ENCODE data around the gene RNASEH1.
"Not testable (repeated sequence)": the region's sequence is repeated elsewhere in the genome, so short reads cannot be mapped to it uniquely, and the experiment has no call there.

RNASEH1 gene

DNA sequence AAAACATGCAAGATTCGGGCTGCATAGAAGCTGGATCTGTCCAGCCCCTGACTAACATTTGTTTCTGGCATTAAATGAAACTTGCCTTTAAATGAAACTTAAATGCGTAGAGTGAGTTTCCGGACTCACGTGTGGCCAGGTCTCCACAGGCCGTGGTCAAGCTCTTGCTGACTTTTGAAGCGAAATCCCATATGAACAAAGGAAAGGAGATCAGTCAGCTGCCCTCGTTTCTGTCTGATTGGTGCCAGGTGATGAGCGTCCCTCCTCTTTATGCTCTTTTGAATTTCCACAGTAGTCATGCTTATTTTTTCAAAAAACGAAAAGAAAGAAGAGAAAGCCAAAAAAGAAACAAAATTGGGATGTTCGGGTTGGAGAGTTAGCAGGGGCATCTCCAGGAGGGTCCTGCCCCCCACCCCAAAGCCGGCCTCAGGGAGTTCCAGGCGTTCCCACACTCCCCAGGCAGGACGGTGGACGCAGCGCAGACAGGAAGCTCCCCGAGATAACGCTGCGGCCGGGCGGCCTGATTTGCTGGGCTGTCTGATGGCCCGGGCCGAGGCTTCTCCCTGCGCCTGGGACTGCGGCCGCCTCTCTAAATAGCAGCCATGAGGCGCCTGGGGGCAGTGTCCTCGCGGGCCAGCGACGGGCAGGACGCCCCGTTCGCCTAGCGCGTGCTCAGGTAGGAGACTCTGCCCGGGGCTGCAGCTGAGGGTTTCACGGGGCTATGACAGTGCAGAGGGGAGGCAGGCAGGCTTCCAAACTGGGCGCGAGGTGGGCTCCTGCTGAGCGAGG is 36.6 kb upstream of the RNASEH1 start, which contains the start of gene COLEC11:
Gene COLEC11, plus strand, starts transcription at position 620 of the 789 bp plus-strand sequence. CDS start 9,229 bp downstream, outside the sequence.
- peak in 1 of 56 donors; percentile 48 for DNase-seq

DNA sequence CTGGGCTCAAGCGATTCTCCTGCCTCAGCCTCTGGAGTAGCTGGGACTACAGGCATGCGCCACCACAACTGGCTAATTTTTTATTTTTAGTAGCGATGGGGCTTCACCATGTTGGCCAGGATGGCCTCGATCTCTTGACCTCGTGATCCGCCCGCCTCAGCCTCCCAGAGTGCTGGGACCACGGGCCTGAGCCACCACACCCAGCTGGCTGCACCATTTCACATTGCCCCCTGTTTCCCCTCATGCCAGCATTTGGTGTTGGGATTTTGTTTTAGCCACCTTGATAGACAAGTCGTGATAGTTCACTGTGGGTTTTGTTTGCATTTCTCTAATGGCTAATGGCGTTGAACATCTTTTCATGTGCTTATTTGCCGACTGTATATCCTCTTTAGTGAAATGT is 31.0 kb upstream of the RNASEH1 start:
- DNase-seq: no peak

DNA sequence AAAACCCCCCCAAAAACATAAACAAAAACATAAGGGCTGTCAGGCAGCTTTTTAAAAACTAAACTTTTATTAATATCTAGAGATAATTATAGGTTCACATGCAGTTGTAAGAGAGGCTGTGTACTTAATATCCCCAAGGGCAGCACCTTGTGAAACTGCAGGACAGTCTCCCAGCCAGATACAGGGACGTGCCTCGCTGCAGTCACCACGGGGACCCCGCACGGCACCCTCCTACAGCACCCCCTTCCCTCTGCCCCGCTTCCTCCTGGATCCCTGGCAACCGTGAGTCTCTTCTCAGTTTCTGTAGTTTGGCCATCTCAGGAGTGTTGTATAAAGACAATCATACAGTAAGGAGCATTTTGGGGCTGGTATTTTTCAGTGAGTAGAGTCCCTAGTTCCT is 30.0 kb upstream of the RNASEH1 start:
- DNase-seq: no peak

DNA sequence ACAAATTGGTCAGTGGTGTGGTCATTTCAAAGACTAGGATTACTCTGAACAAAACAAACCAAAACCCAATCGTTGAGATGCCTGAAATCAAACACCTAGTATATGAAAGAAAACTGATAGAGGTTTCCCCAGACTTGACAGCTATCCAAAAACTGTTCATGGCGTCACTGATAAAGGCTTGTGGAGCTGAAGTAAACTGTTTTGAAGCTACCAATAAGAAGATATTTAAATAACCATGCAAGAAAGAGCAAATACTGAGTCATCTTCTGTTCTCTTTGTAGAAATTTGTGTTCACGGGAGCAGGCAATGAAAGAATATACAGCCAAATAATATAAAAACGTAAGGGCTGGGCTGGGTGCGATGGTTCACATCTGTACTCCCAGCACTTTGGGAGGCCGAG is 29.3 kb upstream of the RNASEH1 start:
- DNase-seq: no peak

DNA sequence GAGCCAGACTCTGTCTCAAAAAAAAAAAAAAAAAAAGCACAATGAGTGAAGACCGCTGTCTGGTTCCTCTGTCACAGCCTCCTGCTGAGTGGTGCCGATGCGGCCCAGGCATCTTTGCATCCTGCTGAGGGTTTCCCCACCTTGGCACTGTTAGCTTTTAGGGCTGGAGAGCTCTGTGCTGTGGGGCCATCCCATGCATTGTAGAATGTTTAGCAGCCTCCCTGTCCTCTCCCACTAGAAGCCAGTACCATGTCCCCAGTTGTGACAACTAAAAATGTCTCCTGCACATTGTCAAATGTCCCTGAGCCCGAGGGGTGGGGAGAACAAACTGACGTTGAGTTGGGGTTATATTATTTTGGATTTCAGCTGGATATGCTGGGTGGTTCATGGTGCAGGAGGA is 28.9 kb upstream of the RNASEH1 start:
- DNase-seq: no peak

DNA sequence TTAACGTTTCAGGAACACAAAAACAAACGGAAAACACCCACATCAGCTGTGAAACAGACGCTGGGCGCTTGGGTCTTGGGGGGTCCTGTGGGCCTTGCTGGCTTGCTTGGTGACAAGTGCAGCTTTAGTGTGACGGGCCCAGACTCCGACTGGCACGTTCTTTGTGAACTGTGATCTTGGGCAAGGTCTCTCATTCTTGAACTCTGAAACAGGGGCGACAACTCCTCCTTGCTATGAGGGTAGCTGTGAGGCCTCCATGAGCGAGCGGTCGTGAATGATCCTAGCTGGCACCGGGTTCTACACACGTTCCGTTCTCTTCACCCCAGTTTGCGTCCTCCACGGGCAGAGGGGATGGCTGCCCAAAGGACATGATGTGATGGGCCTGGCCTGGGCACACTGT is 28.1 kb upstream of the RNASEH1 start:
- no peak for DNase-seq

DNA sequence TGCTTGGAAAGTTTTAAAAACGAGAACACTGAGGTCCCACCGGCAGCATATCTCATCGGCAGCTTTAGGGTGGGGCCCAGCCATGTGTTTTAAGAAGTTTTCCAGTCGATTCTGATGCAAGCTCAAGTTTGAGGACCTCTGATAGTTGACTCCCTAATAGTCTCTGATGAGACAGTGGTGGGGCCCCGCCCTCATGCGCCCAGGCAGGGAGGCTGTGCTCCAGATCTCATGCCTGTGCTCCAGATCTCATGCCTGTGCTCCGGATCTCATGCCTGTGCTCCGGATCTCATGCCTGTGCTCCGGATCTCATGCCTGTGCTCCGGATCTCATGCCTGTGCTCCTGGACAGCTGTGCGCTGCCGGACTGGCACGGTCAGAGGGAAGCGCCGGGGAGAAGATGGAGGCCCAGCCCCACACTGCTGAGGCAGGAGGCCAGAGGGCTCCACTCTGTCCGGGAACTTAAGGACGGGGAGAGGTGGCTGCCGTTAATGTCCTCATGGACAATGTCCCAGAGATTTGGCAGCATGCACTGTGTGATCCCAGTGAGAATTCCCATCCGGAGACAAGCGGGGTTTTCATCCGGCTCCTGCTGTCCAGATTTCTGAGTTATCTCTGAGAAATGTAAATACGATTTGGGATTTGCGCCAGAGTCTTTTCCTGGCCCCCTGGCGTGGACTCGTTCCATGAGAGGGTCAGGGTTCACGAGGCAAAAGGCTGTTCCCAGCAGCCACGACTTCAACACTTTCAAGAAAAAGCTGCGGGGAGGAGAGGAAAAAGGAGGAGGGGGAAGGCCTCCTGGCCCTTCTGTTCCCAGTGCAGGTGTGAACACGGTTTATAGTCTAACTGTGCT is 27.4 kb upstream of the RNASEH1 start:
- DNase-seq: no peak

DNA sequence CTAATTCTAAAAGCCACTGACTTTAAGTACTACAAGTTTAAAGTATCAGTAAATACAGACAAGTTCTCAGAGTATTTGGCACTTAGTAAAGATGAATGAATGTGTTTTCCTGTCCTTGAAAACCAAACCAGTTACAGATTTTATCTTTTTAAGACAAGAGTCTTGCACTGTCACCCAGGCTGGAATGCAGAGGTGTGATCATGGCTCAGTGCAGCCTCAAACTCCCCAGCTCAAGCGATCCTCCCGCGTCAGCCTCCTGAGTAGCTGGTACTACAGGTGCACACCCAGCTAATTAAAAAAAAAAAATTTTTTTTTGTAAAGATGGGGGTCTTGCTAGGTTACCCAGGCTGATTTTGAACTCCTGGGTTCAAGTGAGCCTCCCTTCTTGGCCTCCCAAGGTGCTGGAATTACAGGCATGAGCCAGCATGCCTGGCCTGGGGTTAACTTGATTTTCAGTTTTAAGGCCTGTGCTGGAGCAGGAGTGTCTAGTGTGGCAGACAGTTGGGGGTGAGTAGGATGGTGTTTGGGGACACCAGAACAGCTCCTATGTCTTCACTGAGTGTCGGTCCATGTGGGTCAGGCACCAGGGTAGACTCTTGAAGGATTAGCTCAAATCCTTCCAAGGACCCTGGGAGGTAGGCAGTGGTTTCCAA is 26.6 kb upstream of the RNASEH1 start:
- no peak for DNase-seq

DNA sequence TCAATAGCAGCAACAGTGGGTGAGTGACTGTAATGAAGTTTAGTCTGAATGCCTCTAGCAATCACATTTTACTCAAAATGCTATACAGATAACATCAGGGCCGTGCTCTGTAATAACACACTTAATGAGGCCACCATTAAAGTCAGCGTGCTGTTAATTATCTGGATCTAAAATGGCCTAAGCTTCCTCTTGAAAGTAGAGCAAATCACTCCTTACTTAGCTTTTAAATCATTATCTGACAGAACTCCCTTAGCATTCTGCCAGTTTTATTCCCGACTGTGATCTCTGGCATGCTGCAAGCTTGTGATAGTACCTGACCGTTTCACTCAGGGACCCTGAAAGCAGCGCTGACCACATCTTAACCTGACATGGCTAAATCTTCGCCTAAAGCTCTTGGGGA is 25.9 kb upstream of the RNASEH1 start:
- no peak for DNase-seq

DNA sequence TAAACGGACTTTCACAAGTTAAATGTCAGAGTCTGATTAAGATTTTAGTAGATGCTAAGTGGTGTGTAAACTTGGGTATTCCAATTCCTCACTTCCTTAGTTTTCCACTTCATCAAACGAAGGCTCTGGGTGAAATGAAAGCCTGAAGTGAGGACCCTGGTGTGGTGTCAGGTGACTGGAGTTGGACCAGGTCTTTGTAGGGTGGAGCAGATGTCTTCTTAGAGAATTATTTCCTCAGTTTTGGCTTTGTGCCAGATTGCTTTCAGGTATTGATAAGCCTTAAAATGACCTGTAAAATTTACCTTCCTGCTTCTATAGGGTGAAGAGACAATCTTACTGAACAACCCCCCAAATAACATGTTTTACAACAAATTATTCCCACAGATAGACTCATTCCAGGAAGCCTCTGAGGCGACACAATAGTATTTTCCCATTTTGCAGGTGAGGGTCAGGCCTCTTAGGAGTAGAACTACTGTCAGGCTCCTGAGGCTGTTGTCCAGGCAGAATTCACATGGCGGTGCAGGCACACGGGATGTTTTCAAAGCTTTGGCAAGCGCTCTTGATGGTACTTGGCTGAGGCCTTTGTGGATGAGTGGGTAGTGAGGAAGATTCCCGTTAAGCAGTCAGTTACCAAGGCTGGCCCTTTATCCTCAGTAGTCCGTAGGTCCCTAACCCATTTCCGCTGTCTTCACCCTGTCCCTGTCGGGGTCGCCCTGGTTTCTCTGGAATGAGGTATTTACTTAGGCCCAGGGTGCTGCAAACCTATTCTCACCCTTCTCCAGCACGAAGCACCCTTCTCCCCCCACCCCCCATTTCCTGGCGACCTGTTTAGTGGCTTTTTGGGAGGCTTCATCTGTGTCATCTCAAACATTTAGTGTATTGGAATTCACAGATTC is 23.5 kb upstream of the RNASEH1 start:
- DNase-seq: no peak

DNA sequence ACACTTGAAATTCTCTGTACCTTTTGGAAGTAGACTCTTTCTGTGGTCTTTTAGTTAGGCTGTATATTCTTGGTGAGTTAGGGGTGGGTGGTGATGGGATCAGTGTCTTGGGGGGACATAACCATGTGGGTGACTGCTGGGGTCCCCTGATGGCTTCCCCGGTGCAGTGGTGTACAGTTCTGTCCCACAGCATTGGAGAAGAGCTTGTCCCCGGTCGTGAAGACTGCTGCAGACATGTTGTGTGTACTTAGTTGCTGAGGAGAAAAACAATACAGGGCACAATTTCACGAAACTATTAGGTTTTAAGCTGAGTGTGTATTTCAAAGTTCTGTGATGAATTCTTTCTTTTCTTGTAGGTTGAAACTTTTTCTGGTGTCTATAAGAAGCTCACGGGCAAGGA is 22.3 kb upstream of the RNASEH1 start:
- DNase-seq: no peak

DNA sequence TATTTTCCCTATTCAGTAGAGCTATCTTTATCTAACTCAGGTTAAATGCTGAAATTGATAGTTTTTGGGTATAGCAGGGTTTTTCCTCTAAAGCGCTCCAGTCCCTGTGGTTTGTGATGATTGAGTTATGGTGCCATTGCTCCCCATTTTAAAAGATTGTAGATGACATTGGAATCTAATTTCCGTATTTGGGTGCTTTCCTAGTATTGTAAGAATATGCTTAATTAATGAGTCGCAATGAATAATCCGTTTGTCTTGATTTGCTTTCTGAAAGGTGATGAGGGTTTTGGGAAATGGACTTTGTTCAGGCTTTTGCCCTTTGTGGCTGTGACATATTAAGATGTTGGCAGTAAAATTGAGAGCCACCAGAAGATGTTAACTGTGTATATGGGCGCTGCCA is 20.9 kb upstream of the RNASEH1 start:
- no peak for DNase-seq

DNA sequence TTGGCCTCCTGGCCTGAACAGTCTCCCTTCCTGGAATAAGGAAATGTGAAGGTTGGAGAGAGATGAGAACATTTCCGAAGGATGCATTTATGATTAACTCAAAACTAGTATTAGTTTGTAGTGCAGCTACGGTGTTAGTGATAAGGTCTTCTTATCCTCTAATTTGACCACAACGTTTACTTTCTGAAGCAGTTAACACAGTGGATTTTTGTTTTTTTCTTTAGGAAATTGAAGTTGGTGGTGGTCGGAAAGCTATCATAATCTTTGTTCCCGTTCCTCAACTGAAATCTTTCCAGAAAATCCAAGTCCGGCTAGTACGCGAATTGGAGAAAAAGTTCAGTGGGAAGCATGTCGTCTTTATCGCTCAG is 18.1 kb upstream of the RNASEH1 start:
- DNase-seq: not testable (repeated sequence)

DNA sequence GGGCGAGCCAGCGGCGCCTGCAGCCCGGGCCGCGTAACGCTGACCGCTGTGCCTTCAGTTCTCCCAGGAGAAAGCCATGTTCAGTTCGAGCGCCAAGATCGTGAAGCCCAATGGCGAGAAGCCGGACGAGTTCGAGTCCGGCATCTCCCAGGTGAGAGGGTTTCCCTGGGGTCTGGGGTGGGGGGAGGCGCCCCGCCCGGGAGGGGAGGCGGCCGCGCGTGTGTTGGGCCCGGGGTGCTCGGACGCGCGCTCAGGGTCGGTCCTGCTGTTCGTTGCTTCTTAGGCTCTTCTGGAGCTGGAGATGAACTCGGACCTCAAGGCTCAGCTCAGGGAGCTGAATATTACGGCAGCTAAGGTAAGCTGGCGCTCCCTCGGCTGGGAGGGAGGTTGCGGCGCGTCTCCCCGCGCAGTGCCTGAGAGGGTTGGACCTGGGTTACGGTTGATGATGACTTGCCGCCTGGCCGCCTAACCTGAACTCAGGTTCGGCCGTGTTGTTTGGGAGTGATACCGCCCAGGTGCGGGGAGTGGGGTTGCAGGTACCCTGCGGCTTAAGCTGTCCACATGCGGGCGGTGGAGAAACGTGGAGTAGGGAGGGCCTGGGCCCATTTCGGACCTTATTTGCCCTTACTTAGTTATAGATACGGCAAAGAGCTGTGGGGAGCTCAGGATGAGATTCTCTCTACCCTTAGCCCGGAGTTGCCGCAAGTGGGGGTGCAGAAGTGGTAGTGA is 17.6 kb upstream of the RNASEH1 start:
- DNase-seq: peak in 6 of 56 donors; percentile 23 to 52 (median 35)

DNA sequence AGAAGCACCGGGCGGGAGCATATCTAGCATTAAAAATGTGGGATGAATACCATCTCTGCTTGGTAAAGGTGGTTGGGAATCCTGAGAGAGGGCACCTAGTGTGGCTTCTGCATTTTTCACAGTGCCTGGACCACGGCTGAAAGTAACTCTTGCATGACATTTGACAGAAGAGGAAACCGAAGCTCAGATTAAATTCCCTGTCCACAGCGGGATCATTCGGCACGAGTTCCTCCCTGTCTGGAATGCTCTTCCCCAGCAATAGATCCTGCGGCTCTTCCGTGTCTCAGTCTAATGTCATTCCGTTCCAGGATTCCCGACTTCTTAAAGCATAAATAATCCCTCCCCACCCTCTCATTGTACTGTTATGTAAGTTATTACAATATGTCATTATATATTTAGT is 16.0 kb upstream of the RNASEH1 start:
- no peak for DNase-seq

DNA sequence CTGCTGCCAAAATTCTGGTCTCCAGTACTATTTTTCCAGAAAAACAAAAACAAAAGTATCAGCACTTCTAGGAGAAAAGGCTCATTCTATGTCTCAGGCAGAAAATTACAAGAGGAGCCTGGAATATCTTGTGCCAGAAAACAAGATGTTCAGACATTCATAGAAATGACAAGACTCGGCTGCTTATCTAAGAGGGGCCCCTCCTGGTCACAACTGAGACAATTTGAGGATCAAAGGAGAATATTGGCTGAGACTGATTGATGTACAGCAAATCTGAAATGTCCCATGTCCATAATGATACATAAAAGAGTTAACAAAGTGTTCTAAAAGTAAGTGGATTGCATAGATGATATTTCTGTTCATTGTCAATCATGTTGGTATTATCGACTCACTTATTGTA is 14.5 kb upstream of the RNASEH1 start:
- no peak for DNase-seq

DNA sequence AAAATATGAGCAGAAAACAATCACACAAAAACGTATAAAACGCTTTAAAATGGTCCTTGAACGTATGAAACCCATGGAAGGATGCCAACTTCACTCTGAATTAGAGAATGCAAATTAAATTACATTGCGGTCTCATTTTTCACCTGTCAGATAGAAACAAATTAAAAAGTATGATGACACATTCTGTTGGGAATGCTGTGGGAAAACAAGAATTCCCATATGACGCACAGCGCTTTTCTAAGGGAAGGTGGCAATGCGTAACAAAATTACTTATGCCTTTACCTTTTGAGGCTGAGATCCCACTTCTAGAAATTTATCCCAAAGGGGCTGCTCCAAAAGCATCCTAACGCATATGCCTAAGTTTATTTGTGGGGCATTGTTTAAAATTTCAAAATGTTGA is 13.2 kb upstream of the RNASEH1 start:
- DNase-seq: no peak

DNA sequence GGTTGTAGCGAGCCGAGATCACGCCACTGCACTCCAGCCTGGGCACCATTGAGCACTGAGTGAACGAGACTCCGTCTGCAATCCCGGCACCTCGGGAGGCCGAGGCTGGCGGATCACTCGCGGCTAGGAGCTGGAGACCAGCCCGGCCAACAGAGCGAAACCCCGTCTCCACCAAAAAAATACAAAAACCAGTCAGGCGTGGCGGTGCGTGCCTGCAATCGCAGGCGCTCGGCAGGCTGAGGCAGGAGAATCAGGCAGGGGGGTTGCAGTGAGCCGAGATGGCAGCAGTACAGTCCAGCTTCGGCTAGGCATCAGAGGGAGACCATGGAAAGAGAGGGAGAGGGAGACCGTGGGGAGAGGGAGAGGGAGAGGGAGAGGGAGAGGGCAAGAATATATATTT is 11.5 kb upstream of the RNASEH1 start:
- DNase-seq: not testable (repeated sequence)

DNA sequence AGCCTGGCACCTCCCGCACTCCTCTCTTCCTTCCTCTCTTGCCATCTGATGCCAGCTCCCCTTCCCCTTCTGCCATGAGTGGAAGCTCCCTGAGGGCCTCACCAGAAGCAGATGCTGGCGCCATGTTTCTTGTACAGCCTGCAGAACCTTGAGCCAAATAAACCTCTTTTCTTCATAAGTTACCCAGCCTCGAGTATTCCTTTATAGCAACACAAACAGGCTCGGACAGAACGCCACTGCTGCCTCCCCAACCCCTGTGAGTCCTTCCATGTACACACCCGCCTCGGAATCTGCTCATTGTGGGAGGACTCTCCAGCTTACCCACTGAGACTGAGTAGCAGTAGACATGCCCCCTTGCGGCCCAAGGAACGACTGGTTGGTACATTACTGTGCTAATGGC is 8.7 kb upstream of the RNASEH1 start:
- no peak for DNase-seq

DNA sequence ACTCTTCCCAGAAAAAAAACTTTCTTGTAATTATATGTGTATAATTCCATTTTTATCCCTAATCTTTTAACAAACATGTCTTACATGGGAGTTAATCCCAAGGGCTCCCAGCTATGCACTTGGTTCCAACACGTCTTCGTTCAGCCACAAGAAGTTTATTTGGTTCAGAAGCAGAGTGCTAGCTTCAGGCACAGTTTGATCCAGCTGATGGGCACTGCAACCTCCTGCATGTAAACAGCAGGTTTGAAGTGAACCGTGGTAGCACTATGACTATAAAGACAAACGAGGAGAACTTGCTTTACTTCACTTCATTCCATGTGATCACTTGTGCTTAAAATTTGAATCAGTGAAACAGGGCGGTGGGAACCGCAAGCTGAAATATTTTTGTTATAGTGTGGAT is 7.0 kb upstream of the RNASEH1 start:
- no peak for DNase-seq
